Measurements from ENCODE around the gene KRTAP13-4. TPM values are rescaled to one million over a fixed set of nuclear protein-coding genes. Genes with fewer than 3 reads are reported as not detected.

KRTAP13-4 gene, protein sequence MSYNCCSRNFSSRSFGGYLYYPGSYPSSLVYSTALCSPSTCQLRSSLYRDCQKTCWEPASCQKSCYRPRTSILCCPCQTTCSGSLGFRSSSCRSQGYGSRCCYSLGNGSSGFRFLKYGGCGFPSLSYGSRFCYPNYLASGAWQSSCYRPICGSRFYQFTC
- polyA plus RNA-seq (2013, experiment 1 of 2), result 0.20 TPM
- 0.22 TPM for polyA plus RNA-seq (2013, experiment 2 of 2)

DNA sequence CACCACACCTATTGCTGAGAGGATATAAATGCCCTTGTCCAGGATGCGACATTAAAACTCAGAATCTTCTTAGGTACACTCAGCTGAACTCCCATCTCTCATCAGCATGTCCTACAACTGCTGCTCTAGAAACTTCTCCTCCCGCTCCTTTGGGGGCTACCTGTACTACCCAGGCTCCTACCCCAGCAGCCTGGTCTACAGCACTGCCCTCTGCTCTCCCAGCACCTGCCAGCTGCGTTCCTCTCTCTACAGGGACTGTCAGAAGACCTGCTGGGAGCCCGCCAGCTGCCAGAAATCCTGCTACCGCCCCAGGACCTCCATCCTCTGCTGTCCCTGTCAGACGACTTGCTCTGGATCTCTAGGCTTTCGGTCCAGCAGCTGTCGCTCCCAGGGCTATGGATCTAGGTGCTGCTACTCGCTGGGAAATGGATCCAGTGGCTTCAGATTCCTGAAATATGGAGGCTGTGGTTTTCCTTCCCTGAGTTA is at the start of gene KRTAP13-4:
Gene KRTAP13-4, plus strand, starts transcription at position 51 of the 486 bp plus-strand sequence. Its CDS starts 56 bp downstream, at position 107.
- no peak within 1 kb of the TSS for H2BK12ac ChIP-seq (ENCODE audit: low read length)
- H2BK5ac ChIP-seq (ENCODE audit: low read length), result no peak within 1 kb of the TSS
- no peaks in the 10 kb centered on the region for H3K27me3 ChIP-seq (ENCODE audit: control insufficient read depth in 3 of 3, insufficient read depth in 3 of 3, low read depth in 1 of 3, low read length in 3 of 3)
- H3K79me1 ChIP-seq (ENCODE audit: low read depth, low read length), result no peaks in the 10 kb centered on the region
- no peaks in the 10 kb centered on the region for H3K36me3 ChIP-seq (replicated peaks in 1 of 2; ENCODE audit: control insufficient read depth in 2 of 2, insufficient read depth in 2 of 2, low read length in 2 of 2)
- peaks cover 0 to 3% of the 10 kb centered on the region in 2 donors for H3K9me3 ChIP-seq (replicated peaks in 1 of 2; ENCODE audit: control insufficient read depth in 2 of 2, insufficient read depth in 1 of 2, low read depth in 1 of 2, low read length in 2 of 2)
- no peak within 1 kb of the TSS for H3K4me2 ChIP-seq (ENCODE audit: insufficient read depth, low read length, poor library complexity, severe bottlenecking)
- no peak within 1 kb of the TSS for H3K4ac ChIP-seq (ENCODE audit: low read length)
- H4K8ac ChIP-seq (ENCODE audit: low read depth, low read length), result no peak within 1 kb of the TSS
- WGBS, 2 donors (ENCODE audit: extremely low coverage in 2 of 2, insufficient read length in 2 of 2, insufficient replicate concordance in 1 of 2), result no CpG with 5 or more reads among the region's 9 CpGs
- H3K4me3 ChIP-seq (ENCODE audit: low read length in 2 of 2), result no peak within 1 kb of the TSS
- H3K9ac ChIP-seq (ENCODE audit: low read depth, low read length, poor library complexity), result no peak within 1 kb of the TSS
- H3K18ac ChIP-seq (ENCODE audit: low read length), result no peak within 1 kb of the TSS
- no peak within 1 kb of the TSS for H3K23ac ChIP-seq (ENCODE audit: low read depth, low read length, poor library complexity)
- H4K91ac ChIP-seq (ENCODE audit: low read depth, low read length, poor library complexity), result no peak within 1 kb of the TSS
- H3K4me1 ChIP-seq (ENCODE audit: control insufficient read depth in 2 of 2, insufficient read depth in 1 of 2, low read depth in 1 of 2, low read length in 2 of 2), result peaks cover 0 to 3% of the 10 kb centered on the region in 2 donors
- no peak within 1 kb of the TSS for H2BK120ac ChIP-seq (ENCODE audit: low read depth, low read length)
- H2AK5ac ChIP-seq (ENCODE audit: low read depth, low read length), result peak within 1 kb of the TSS; percentile 32
- H2AFZ ChIP-seq (ENCODE audit: low read length), result no peak within 1 kb of the TSS
- no peak for DNase-seq (ENCODE audit: low spot score)
- H2BK15ac ChIP-seq (ENCODE audit: low read length), result no peak within 1 kb of the TSS
- no peak within 1 kb of the TSS for H3K27ac ChIP-seq (replicated peaks; ENCODE audit: low read length)
- no peak within 1 kb of the TSS for H3K14ac ChIP-seq (ENCODE audit: low read length)

DNA sequence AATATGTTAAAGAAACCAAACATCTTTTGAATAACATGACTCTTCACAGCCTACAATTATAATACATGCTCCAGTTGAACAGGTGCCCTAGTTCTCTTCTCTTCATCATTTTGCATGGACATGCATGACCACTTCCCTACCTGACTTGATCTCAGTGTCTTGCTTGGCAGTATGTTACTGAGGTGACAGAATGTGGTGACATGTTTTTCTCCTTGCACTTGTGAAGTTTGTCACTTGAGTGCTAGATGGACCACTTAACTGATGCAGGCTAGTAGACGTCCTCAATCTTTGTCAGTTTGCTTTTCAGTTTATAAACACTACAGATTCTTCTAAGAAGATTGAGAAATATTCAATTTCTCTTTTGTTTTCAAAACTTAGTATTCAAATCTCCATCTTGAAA is 47.8 kb upstream of the KRTAP13-4 start:
- H3K9ac ChIP-seq (ENCODE audit: low read depth, low read length, poor library complexity), result no peak overlapping the region
- H3K4me2 ChIP-seq (ENCODE audit: insufficient read depth, low read length, poor library complexity, severe bottlenecking), result no peak overlapping the region
- H3K4ac ChIP-seq (ENCODE audit: low read length), result no peak overlapping the region
- DNase-seq (ENCODE audit: low spot score), result no peak
- H2AFZ ChIP-seq (ENCODE audit: low read length), result no peak overlapping the region
- peaks cover 1% of the 10 kb centered on the region for H3K79me1 ChIP-seq (ENCODE audit: low read depth, low read length)
- no peaks in the 10 kb centered on the region for H3K27me3 ChIP-seq (ENCODE audit: control insufficient read depth in 3 of 3, insufficient read depth in 3 of 3, low read depth in 1 of 3, low read length in 3 of 3)
- H2BK120ac ChIP-seq (ENCODE audit: low read depth, low read length), result no peak overlapping the region
- H3K4me1 ChIP-seq (ENCODE audit: control insufficient read depth in 2 of 2, insufficient read depth in 1 of 2, low read depth in 1 of 2, low read length in 2 of 2), result no peaks in the 10 kb centered on the region
- WGBS, 2 donors (ENCODE audit: extremely low coverage in 2 of 2, insufficient read length in 2 of 2, insufficient replicate concordance in 1 of 2), result no CpG with 5 or more reads among the region's 1 CpG
- H3K14ac ChIP-seq (ENCODE audit: low read length), result no peak overlapping the region
- no peak overlapping the region for H3K27ac ChIP-seq (replicated peaks; ENCODE audit: low read length)
- H2BK12ac ChIP-seq (ENCODE audit: low read length), result no peak overlapping the region
- no peaks in the 10 kb centered on the region for H3K9me3 ChIP-seq (replicated peaks in 1 of 2; ENCODE audit: control insufficient read depth in 2 of 2, insufficient read depth in 1 of 2, low read depth in 1 of 2, low read length in 2 of 2)
- no peak overlapping the region for H3K18ac ChIP-seq (ENCODE audit: low read length)
- H3K36me3 ChIP-seq (replicated peaks in 1 of 2; ENCODE audit: control insufficient read depth in 2 of 2, insufficient read depth in 2 of 2, low read length in 2 of 2), result no peaks in the 10 kb centered on the region
- no peak overlapping the region for H3K4me3 ChIP-seq (ENCODE audit: low read length in 2 of 2)
- H2AK5ac ChIP-seq (ENCODE audit: low read depth, low read length), result no peak overlapping the region
- no peak overlapping the region for H4K91ac ChIP-seq (ENCODE audit: low read depth, low read length, poor library complexity)
- no peak overlapping the region for H3K23ac ChIP-seq (ENCODE audit: low read depth, low read length, poor library complexity)
- H2BK5ac ChIP-seq (ENCODE audit: low read length), result no peak overlapping the region
- no peak overlapping the region for H2BK15ac ChIP-seq (ENCODE audit: low read length)
- H4K8ac ChIP-seq (ENCODE audit: low read depth, low read length), result no peak overlapping the region

DNA sequence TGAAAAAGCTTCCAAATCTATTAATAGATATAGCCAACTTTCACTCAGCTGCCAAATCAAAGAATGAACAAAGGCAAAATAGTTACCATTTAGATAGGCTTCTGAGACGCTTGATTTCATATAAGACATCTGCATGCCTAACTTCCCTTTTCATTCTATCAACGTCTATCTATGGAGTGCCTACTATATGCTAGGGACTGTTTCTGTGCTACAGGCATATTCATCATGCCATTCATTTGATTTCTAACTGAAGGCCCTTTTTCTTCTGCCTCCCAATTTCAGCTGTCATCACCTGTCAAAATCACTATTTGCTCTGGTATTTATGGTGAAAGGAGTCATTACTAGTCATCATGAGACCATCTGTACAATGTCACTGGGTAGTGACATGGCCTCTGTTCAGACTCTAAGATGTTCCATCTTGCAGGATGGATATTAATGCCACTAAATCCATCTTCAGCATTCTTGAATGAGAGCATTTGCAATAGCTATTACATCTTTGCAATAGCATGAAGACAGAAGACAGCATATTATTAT is 38.5 kb upstream of the KRTAP13-4 start:
- Histone ChIP-seq H3K18ac (ENCODE audit: low read length) (no peak overlapping the region), H2AFZ (ENCODE audit: low read length) (no peak overlapping the region), H2BK5ac (ENCODE audit: low read length) (no peak overlapping the region), H3K9me3 (replicated peaks in 1 of 2; ENCODE audit: control insufficient read depth in 2 of 2, insufficient read depth in 1 of 2, low read depth in 1 of 2, low read length in 2 of 2) (peaks cover 0 to 4% of the 10 kb centered on the region in 2 donors), H3K9ac (ENCODE audit: low read depth, low read length, poor library complexity) (no peak overlapping the region), H3K27me3 (ENCODE audit: control insufficient read depth in 3 of 3, insufficient read depth in 3 of 3, low read depth in 1 of 3, low read length in 3 of 3) (no peaks in the 10 kb centered on the region), H3K14ac (ENCODE audit: low read length) (no peak overlapping the region), H3K4me3 (ENCODE audit: low read length in 2 of 2) (no peak overlapping the region), H3K4me2 (ENCODE audit: insufficient read depth, low read length, poor library complexity, severe bottlenecking) (no peak overlapping the region), H4K8ac (ENCODE audit: low read depth, low read length) (no peak overlapping the region), H2BK15ac (ENCODE audit: low read length) (no peak overlapping the region), H4K91ac (ENCODE audit: low read depth, low read length, poor library complexity) (no peak overlapping the region), H2BK120ac (ENCODE audit: low read depth, low read length) (no peak overlapping the region), H3K4ac (ENCODE audit: low read length) (no peak overlapping the region), H3K79me1 (ENCODE audit: low read depth, low read length) (no peaks in the 10 kb centered on the region), H3K36me3 (replicated peaks in 1 of 2; ENCODE audit: control insufficient read depth in 2 of 2, insufficient read depth in 2 of 2, low read length in 2 of 2) (no peaks in the 10 kb centered on the region), H3K23ac (ENCODE audit: low read depth, low read length, poor library complexity) (no peak overlapping the region), H3K4me1 (ENCODE audit: control insufficient read depth in 2 of 2, insufficient read depth in 1 of 2, low read depth in 1 of 2, low read length in 2 of 2) (no peaks in the 10 kb centered on the region), H3K27ac (replicated peaks; ENCODE audit: low read length) (no peak overlapping the region), H2BK12ac (ENCODE audit: low read length) (no peak overlapping the region), H2AK5ac (ENCODE audit: low read depth, low read length) (no peak overlapping the region)
- WGBS, 2 donors (ENCODE audit: extremely low coverage in 2 of 2, insufficient read length in 2 of 2, insufficient replicate concordance in 1 of 2), result no CpG with 5 or more reads among the region's 2 CpGs
- DNase-seq (ENCODE audit: low spot score), result no peak

DNA sequence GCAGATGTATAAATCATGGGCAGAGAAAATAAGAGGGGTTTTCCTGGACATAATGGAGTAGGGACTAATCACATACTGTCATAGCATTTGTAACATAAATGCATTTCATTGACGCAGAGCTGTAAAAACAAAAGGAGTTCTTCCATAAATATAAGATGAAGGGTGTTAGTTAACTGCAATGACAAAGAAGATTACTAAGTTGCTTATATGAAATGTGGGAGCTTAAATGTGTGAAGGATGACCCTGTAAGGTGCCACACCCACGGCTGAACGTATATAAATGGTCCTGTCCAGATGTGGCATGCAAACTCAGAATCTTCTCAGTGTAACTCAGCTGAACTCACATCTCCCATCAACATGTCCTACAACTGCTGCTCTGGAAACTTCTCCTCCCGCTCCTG is 34.3 kb upstream of the KRTAP13-4 start, which contains the start of gene KRTAP13-1:
Gene KRTAP13-1, plus strand, starts transcription at position 301 of the 400 bp plus-strand sequence. Its CDS starts 56 bp downstream, at position 357.
- Histone ChIP-seq H3K4ac (ENCODE audit: low read length) (no peak within 1 kb of the TSS), H4K91ac (ENCODE audit: low read depth, low read length, poor library complexity) (no peak within 1 kb of the TSS), H2AFZ (ENCODE audit: low read length) (no peak within 1 kb of the TSS), H2BK120ac (ENCODE audit: low read depth, low read length) (no peak within 1 kb of the TSS), H3K36me3 (replicated peaks in 1 of 2; ENCODE audit: control insufficient read depth in 2 of 2, insufficient read depth in 2 of 2, low read length in 2 of 2) (no peaks in the 10 kb centered on the region), H3K79me1 (ENCODE audit: low read depth, low read length) (no peaks in the 10 kb centered on the region), H3K27me3 (ENCODE audit: control insufficient read depth in 3 of 3, insufficient read depth in 3 of 3, low read depth in 1 of 3, low read length in 3 of 3) (no peaks in the 10 kb centered on the region), H4K8ac (ENCODE audit: low read depth, low read length) (no peak within 1 kb of the TSS), H3K18ac (ENCODE audit: low read length) (peak within 1 kb of the TSS; percentile 31), H2BK5ac (ENCODE audit: low read length) (no peak within 1 kb of the TSS), H3K4me2 (ENCODE audit: insufficient read depth, low read length, poor library complexity, severe bottlenecking) (no peak within 1 kb of the TSS), H3K9me3 (replicated peaks in 1 of 2; ENCODE audit: control insufficient read depth in 2 of 2, insufficient read depth in 1 of 2, low read depth in 1 of 2, low read length in 2 of 2) (peaks cover 0 to 3% of the 10 kb centered on the region in 2 donors), H3K9ac (ENCODE audit: low read depth, low read length, poor library complexity) (no peak within 1 kb of the TSS), H3K14ac (ENCODE audit: low read length) (no peak within 1 kb of the TSS), H3K27ac (replicated peaks; ENCODE audit: low read length) (no peak within 1 kb of the TSS), H3K23ac (ENCODE audit: low read depth, low read length, poor library complexity) (no peak within 1 kb of the TSS), H3K4me1 (ENCODE audit: control insufficient read depth in 2 of 2, insufficient read depth in 1 of 2, low read depth in 1 of 2, low read length in 2 of 2) (no peaks in the 10 kb centered on the region), H2BK15ac (ENCODE audit: low read length) (no peak within 1 kb of the TSS), H2AK5ac (ENCODE audit: low read depth, low read length) (no peak within 1 kb of the TSS), H2BK12ac (ENCODE audit: low read length) (no peak within 1 kb of the TSS), H3K4me3 (ENCODE audit: low read length in 2 of 2) (no peak within 1 kb of the TSS)
- WGBS, 2 donors (ENCODE audit: extremely low coverage in 2 of 2, insufficient read length in 2 of 2, insufficient replicate concordance in 1 of 2), result no CpG with 5 or more reads among the region's 4 CpGs
- DNase-seq (ENCODE audit: low spot score), result no peak
